ENCODE measurements around the gene CDH4.
"Not testable (repeated sequence)": the region's sequence is repeated elsewhere in the genome, so short reads cannot be mapped to it uniquely, and the experiment has no call there.

The CDH4 gene

DNA sequence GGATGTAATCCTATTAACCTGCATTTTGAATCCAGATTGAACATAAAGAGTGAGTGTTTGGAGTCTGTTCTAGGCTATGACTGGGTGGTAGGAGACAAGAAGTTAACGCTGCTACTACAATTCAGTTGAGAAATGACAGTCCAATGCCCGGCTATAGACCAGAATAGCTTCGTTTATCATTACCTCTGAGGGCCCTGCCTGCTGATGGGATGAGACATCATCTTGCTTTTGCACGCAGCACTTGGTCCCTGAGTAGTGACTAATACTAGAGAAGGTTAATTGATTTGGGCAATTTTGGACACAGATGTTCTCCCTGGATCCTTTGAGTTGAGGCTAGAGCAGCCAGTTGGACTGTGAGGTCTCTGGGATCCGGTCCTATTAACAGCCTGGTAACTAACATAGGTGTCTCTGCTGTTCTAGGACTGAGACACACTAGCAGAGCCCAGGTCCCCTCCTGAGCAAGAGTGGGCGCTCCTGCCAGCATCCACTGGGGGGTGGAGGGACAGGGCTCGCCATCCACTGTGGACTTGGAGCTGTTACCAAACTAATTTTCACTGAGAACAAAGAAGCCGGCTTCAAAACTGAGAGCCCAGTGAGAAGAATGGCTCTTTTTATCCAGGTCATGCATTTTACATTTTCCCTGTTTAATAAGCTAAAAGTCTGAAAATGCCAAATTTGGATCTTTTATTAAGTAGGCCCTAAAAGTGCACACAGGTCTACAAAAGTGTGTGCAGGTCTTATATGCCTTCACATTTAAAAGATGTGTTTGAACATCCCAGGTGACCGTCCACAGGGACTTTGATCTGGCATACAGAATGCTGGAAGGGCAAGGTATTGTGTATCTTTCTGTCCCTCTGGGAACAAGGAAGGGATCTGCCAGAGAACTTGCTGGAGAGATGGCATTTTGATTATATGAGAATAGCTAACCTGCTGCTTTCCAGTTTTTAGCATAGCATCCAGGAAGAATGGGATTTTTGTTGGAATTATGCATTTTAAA is 212.5 kb downstream of the CDH4 start:
- no peak for TF ChIP-seq GATA1 (IDR thresholded peaks at IDR 0.05; ENCODE audit: low read depth, low read length)
- no peak for TF ChIP-seq POLR2A (IDR thresholded peaks at IDR 0.05; ENCODE audit: low read length)
- DNase-seq, result no peak

DNA sequence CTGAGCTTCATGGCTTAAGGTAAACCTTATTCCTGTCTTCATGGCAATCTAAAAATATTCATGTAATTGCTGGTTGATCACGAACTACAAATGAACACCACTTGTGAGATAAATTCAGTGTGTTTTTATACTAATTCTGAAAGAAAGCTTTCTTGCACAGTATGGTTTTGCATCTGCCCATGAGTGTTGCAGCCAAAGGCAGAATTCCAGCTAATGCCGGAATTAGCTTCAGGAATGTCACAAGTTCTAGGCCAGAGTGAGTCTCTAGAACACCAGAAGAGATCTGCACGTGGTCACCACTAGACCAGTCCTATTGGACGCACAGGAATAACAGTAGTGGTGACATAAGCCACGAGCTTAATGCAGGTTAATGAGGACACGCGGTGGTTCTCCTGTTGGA is 223.7 kb downstream of the CDH4 start:
- no peak for DNase-seq
- no peak for TF ChIP-seq GATA1 (IDR thresholded peaks at IDR 0.05; ENCODE audit: low read depth, low read length)
- TF ChIP-seq POLR2A (IDR thresholded peaks at IDR 0.05; ENCODE audit: low read length), result no peak

GRCh38 chr20:61476956-61477355 is 224.9 kb downstream of the CDH4 start:
- TF ChIP-seq GATA1 (IDR thresholded peaks at IDR 0.05; ENCODE audit: low read depth, low read length), result no peak
- DNase-seq, result no peak

DNA sequence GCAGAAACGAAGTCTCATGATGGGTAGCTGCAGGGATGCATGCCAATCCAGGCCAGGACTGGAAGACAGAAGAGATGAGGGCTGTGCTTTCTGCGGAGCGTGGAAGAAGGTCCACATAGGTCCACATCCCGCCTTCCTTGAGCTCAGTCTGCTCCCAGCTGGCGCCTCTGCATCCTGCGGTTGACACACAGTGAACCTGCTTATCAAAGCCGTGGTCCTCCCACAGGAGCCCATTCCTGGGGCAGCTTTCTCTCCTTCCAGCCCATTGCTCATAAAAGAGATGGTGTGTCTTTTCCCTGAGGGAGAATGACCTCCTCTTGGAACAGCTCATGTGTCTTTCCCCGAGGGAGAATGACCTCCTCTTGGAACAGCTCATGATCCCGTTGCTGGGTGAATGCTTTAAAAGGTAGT is 225.4 kb downstream of the CDH4 start:
- TF ChIP-seq GATA1 (IDR thresholded peaks at IDR 0.05; ENCODE audit: low read depth, low read length) (no peak), POLR2A (IDR thresholded peaks at IDR 0.05; ENCODE audit: low read length) (no peak)
- DNase-seq, result no peak

GRCh38 chr20:61478094-61478493 is 226.0 kb downstream of the CDH4 start:
- no peak for DNase-seq
- TF ChIP-seq POLR2A (IDR thresholded peaks at IDR 0.05; ENCODE audit: low read length) (no peak), GATA1 (IDR thresholded peaks at IDR 0.05; ENCODE audit: low read depth, low read length) (no peak)

DNA sequence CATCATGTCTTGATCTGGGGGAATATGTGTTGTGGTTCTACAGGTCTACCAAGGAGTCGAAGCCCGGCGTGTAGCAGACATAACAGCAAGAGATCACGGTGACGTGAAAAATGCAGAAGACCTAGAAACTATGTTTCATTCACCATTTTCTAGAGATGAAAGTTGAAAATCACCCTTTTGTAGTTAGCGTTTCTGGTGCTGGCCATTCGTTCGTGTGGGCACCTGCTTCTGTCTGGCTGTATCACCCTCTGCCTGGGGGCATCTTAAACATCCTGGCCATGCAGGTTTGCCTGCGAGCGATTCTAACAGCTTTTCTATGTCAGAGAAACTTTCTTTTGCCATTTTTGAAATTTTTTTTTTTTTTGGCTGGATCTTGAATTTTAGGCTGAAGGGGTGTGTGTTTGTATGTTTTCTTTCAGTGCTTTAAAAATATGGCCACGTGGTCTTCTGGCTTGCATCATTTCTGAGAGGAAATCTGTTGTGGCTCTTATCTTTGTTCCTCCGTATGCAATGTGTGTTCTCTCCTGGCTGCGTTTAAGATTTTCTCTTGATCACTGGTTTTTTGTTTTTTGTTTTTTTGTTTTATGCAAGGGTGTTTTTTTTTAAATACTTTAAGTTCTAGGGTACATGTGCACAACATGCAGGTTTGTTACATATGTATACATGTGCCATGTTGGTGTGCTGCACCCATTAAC is 226.7 kb downstream of the CDH4 start:
- TF ChIP-seq GATA1 (IDR thresholded peaks at IDR 0.05; ENCODE audit: low read depth, low read length) (no peak), POLR2A (IDR thresholded peaks at IDR 0.05; ENCODE audit: low read length) (no peak)

DNA sequence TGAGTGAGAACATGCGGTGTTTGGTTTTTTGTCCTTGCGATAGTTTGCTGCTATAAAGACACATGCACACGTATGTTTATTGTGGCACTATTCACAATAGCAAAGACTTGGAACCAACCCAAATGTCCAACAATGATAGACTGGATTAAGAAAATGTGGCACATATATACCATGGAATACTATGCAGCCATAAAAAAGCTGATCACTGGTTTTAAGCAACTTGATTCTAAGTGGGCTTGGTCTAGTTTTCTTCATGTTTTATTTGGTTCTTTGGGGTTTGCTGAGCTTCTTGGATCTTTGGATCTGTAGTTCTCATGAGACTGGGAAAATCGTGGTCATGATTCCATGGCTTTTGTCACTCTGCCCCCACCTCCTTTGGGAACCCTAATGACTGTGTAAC is 227.4 kb downstream of the CDH4 start:
- DNase-seq, result not testable (repeated sequence)

More for the DNA sequence above, 226.7 kb downstream of the CDH4 start:
- DNase-seq, result no peak

GRCh38 chr20:61480158-61480825 is 228.2 kb downstream of the CDH4 start:
- DNase-seq, result no peak
- TF ChIP-seq GATA1 (IDR thresholded peaks at IDR 0.05; ENCODE audit: low read depth, low read length) (no peak), POLR2A (IDR thresholded peaks at IDR 0.05; ENCODE audit: low read length) (no peak)

GRCh38 chr20:61482056-61482887 is 230.2 kb downstream of the CDH4 start:
- no peak for DNase-seq
- TF ChIP-seq GATA1 (IDR thresholded peaks at IDR 0.05; ENCODE audit: low read depth, low read length) (no peak), POLR2A (IDR thresholded peaks at IDR 0.05; ENCODE audit: low read length) (no peak)

DNA sequence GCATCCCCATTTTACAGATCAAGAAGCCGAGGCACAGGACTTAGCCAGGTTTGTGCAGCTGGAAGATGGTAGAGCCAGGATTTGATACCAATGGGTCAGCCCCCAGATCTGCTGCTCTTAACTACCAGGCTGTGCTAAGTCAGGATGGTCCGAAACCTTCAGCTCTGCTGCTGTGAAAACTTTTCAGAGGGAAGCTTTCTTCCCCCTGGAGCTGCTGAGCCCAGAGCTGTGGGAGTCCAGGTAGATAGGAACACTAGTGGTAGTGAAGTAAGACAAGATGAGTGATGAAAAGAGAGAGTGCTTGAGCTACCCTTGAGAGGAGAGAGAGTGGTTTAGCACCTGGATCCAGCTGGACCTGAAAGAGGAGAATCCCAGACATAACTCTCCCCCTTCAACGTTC is 230.8 kb downstream of the CDH4 start:
- no peak for DNase-seq
- TF ChIP-seq GATA1 (IDR thresholded peaks at IDR 0.05; ENCODE audit: low read depth, low read length), result no peak
- TF ChIP-seq POLR2A (IDR thresholded peaks at IDR 0.05; ENCODE audit: low read length), result no peak

GRCh38 chr20:61483336-61484067 is 231.4 kb downstream of the CDH4 start:
- TF ChIP-seq GATA1 (IDR thresholded peaks at IDR 0.05; ENCODE audit: low read depth, low read length) (no peak), POLR2A (IDR thresholded peaks at IDR 0.05; ENCODE audit: low read length) (no peak)
- DNase-seq, result no peak

DNA sequence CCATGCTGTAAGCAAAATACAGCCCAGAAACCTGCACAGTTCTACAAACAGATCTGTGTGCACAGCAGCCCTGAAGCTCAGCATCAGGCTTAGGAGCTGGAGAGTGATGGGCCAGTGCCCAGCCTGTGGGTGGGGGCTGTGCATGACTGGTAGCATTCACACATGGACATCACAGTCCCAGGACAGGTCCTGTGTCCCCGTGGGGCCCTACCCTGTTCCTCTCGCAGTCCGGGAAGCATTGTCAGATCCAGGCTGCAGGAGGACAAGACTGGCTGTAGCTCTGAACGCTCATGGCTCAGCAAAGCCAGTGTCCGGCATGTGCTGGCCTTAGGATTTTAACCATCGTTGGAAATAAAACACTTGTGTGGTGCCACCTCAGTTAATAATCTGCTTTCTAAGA is 234.1 kb downstream of the CDH4 start:
- no peak for DNase-seq
- no peak for TF ChIP-seq GATA1 (IDR thresholded peaks at IDR 0.05; ENCODE audit: low read depth, low read length)
- no peak for TF ChIP-seq POLR2A (IDR thresholded peaks at IDR 0.05; ENCODE audit: low read length)
